Measurements from ENCODE around the gene RNF34. TPM values are rescaled to one million over a fixed set of nuclear protein-coding genes. Genes with fewer than 3 reads are reported as not detected.

RNF34 gene
- total RNA-seq, 1 experiment from 2014 or later, result 40.9 TPM

- POLR2A ChIA-PET, result interaction anchor here (0.6 to 4.4 kb wide), 4 partner anchors 11 to 62 kb away, joined by 3 to 26 read pairs (median 4); partner anchors contain the start of gene RNF34
Measured at GRCh38 chr12:121423253-121423652, 23.3 kb downstream of the RNF34 start.

DNA sequence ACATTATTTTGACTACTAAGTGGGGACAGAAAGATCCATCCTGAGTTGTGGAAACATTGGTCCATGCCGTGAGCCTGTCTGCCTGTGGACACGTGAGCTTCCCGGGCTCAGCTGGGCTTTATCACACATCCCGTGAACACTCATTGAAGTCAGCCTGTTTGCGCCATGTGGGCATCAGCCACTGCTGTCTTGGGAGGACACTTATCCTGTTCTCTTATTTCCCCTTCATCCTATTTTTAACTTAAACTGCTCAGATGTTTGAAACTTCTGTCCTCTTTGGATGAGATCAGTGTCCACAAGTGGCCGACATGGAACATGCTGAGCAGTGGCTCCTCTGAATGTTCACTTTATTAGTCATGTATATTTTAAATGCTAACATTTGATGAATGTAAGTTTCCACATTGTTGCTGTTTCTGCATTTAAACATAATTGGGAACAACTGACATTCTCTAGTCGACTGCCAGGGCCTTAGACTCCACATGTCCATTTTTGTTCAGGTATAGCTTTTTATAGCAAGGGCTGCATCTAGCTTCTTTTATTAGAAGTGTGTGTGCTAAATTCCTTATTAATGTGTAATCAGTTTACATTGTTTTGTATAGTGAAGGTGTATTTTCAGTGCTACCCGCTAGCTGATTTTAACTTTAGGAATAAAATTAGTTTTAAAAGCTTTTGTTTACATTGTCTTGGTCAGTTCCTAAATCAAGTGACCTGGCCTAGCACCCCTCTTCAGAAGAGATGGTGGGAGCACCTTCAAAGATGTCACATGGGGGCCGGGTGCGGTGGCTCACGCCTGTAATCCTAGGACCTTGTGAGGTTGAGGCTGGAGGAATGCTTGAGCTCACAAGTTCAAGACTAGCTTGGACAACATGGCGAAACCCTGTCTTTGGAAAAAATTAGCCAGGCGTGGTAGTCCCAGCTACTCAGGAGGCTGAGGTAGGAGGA lies 24.0 kb downstream of the RNF34 start:
- TSS peak; percentile 49 for BruUV-seq (replicated peaks)
- Mint-ChIP-seq H3K4me1 (ENCODE audit: insufficient read depth, unreplicated experiment) (no peaks in the 10 kb centered on the region), H3K27ac (ENCODE audit: low read depth, unreplicated experiment) (no peak overlapping the region), H3K4me3 (ENCODE audit: unreplicated experiment) (no peak overlapping the region), H3K36me3 (ENCODE audit: insufficient read depth, unreplicated experiment) (peaks cover 91% of the 10 kb centered on the region), H3K27me3 (ENCODE audit: insufficient read depth, unreplicated experiment) (no peaks in the 10 kb centered on the region), H3K9me3 (ENCODE audit: unreplicated experiment) (no peaks in the 10 kb centered on the region)
- DNase-seq (ENCODE audit: unreplicated experiment), result no peak
- POLR2A ChIA-PET, result interaction anchor here (4.4 kb wide), 1 partner anchor 24 kb away, joined by 26 read pairs; the partner anchor contains the start of gene RNF34
- intact Hi-C loops (cut with micrococcal nuclease), result no loop called here
- CTCF ChIA-PET, result interaction anchor here (0.5 to 2.9 kb wide), 5 partner anchors 9 to 366 kb away, joined by 3 to 19 read pairs (median 3); no protein-coding TSS in a partner anchor
- no peak for TF ChIP-seq CTCF (IDR thresholded peaks at IDR 0.05; ENCODE audit: unreplicated experiment)

More at GRCh38 chr12:121423253-121423652, 23.3 kb downstream of the RNF34 start:
- H3K9me3 Mint-ChIP-seq (ENCODE audit: unreplicated experiment), result no peaks in the 10 kb centered on the region
- no peaks in the 10 kb centered on the region for H3K27me3 Mint-ChIP-seq (ENCODE audit: insufficient read depth, unreplicated experiment)
- intact Hi-C loops (cut with micrococcal nuclease), result no loop called here
- no TSS peak for BruUV-seq (replicated peaks)
- peaks cover 90% of the 10 kb centered on the region for H3K36me3 Mint-ChIP-seq (ENCODE audit: insufficient read depth, unreplicated experiment)
- TF ChIP-seq CTCF (IDR thresholded peaks at IDR 0.05; ENCODE audit: unreplicated experiment), result no peak
- no peak for DNase-seq (ENCODE audit: unreplicated experiment)
- no peak overlapping the region for H3K27ac Mint-ChIP-seq (ENCODE audit: low read depth, unreplicated experiment)
- H3K4me1 Mint-ChIP-seq (ENCODE audit: insufficient read depth, unreplicated experiment), result no peaks in the 10 kb centered on the region
- H3K4me3 Mint-ChIP-seq (ENCODE audit: unreplicated experiment), result no peak overlapping the region
- CTCF ChIA-PET, result interaction anchor here (0.9 to 2.9 kb wide), 2 partner anchors 10 to 20 kb away, joined by 3 to 19 read pairs; no protein-coding TSS in a partner anchor

GRCh38 chr12:121424624-121424975 lies 24.7 kb downstream of the RNF34 start:
- Mint-ChIP-seq H3K36me3 (ENCODE audit: insufficient read depth, unreplicated experiment) (peaks cover 91% of the 10 kb centered on the region), H3K27me3 (ENCODE audit: insufficient read depth, unreplicated experiment) (no peaks in the 10 kb centered on the region), H3K4me1 (ENCODE audit: insufficient read depth, unreplicated experiment) (no peaks in the 10 kb centered on the region), H3K4me3 (ENCODE audit: unreplicated experiment) (no peak overlapping the region), H3K9me3 (ENCODE audit: unreplicated experiment) (no peaks in the 10 kb centered on the region), H3K27ac (ENCODE audit: low read depth, unreplicated experiment) (no peak overlapping the region)
- POLR2A ChIA-PET, result interaction anchor here (0.7 to 4.4 kb wide), 2 partner anchors 24 to 73 kb away, joined by 6 to 26 read pairs; partner anchors contain the start of genes ANAPC5 and RNF34
- CTCF ChIA-PET, result interaction anchor here (0.5 to 2.9 kb wide), 5 partner anchors 18 to 367 kb away, joined by 3 to 19 read pairs (median 3); no protein-coding TSS in a partner anchor
- BruUV-seq (replicated peaks), result no TSS peak
- TF ChIP-seq CTCF (IDR thresholded peaks at IDR 0.05; ENCODE audit: unreplicated experiment), result no peak
- DNase-seq (ENCODE audit: unreplicated experiment), result no peak
- intact Hi-C loops (cut with micrococcal nuclease), result no loop called here

GRCh38 chr12:121427556-121428050 lies 27.7 kb downstream of the RNF34 start:
- intact Hi-C loops (cut with micrococcal nuclease), result no loop called here
- DNase-seq (ENCODE audit: unreplicated experiment), result no peak
- H3K36me3 Mint-ChIP-seq (ENCODE audit: insufficient read depth, unreplicated experiment), result peaks cover 97% of the 10 kb centered on the region
- no peak overlapping the region for H3K27ac Mint-ChIP-seq (ENCODE audit: low read depth, unreplicated experiment)
- TF ChIP-seq CTCF (IDR thresholded peaks at IDR 0.05; ENCODE audit: unreplicated experiment), result no peak
- H3K9me3 Mint-ChIP-seq (ENCODE audit: unreplicated experiment), result no peaks in the 10 kb centered on the region
- no TSS peak for BruUV-seq (replicated peaks)
- no peaks in the 10 kb centered on the region for H3K27me3 Mint-ChIP-seq (ENCODE audit: insufficient read depth, unreplicated experiment)
- H3K4me1 Mint-ChIP-seq (ENCODE audit: insufficient read depth, unreplicated experiment), result no peaks in the 10 kb centered on the region
- no peak overlapping the region for H3K4me3 Mint-ChIP-seq (ENCODE audit: unreplicated experiment)
- POLR2A ChIA-PET, result interaction anchor here (3.1 kb wide), 1 partner anchor 28 kb away, joined by 9 read pairs; the partner anchor contains the start of gene RNF34
- CTCF ChIA-PET, result interaction anchor here (2.9 kb wide), 1 partner anchor 15 kb away, joined by 15 read pairs; no protein-coding TSS in a partner anchor
